ENCODE data around the gene NHS.

- TF ChIP-seq CTCF (IDR thresholded peaks at IDR 0.05; ENCODE audit: low read length) (no peak), EZH2 (IDR thresholded peaks at IDR 0.05; ENCODE audit: borderline replicate concordance, low read length) (no peak)
Observed at GRCh38 chrX:17414839-17415238, 39.8 kb downstream of the NHS start.

Data from OCI-LY1 (cell line).